NCI-H345 treated with DMSO at 0.1 percent for 48 hours (cell line): ENCODE measurements around the gene YIPF3.
"Not testable (repeated sequence)": the region's sequence is repeated elsewhere in the genome, so short reads cannot be mapped to it uniquely, and the experiment has no call there.

Source experiments
- DNase-seq: peaks from one replicate; lab custom pipeline; 2025; ENCODE audit not compliant: unreplicated experiment; lab: John Stamatoyannopoulos, UW

The YIPF3 gene

DNA sequence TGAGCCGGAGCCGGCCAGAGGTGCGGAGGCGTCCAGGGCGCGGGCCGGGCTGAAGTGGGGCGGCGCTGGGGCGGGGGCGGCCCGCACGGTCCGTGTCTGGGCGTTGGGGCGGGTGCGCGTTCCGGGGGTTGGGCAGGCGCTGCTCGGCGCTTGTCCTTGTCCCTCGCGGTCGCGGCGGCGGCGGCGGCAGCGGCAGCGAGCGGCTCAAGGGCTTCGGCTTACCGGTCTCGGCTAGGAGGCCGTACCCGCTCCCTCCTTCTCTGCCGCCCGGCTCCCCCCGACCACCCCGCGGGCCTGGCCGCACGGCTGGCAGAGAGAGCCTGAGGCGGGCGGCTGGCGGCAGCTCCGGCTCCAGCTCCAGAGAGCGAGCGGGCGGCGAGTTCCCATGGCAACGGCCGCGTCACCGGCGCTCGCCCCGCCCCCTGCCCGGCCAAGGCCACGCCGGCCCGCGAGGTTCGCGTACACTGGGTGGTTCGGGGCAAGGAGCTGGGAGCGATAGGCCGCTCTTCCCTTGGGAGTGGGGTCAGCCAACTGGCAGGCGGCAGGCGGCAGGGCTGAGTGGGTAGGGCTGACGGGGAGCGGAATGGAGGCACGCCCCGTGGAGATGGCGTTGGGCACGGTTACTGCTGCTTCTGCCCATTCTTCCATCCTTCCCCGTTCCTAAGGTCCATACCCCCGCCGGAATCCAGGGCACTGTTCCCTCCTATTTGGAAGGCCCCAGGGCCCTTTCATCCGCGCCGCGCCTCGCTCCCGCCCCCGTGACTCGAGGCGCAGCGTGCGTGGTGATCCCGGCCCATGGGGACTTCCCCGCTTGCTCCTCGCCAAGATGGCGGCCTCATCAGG is 6.5 kb downstream of the YIPF3 start, which contains the start of gene LRRC73:
Gene LRRC73 (minus strand): TSS at position 363 of the 843 bp plus-strand sequence. CDS start 561 bp downstream, outside the sequence.
- DNase-seq = peak; percentile 73

DNA sequence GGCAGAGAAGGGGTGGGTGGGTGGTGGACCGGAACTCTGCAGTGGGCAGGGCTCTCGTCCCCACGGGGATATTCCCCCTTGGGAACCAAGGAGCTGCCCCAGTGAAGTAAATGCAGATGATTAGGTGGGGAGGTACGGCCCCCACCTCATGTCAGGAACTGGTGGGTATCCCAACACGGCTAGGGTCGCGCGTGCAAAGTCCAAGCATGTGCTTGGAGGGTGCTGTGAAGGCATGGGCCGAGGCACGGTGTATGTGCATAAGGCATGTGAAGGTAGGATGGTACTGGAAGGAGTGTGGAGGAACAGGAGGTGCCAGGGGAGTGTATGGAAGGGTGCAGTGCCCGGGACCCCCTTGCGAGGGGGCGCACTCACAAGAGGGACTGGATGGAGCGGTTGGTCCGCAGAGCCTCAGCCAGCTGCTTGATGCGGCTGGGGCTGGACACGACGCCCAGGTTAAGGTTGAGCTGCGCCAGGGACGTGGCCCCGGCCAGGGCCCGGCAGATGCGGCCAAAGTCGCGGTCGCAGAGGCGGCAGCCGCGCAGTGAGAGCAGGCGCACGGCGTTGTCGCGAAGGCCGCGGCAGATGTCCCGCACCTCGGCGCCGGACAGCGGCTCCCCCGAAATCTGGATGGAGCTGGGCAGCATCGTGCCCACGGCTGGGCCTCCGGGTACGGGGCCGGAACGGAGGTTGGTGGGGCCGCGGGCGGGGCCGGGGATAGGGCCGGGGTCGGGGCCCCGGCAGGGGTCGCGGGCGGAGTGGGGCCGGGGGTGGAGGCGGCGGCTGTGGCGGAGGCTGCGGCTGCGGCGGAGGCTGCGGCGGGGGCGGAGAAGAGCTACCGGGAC is 7.4 kb downstream of the YIPF3 start:
- no peak for DNase-seq

- no peak for DNase-seq
Observed at GRCh38 chr6:43508481-43509141, 8.1 kb downstream of the YIPF3 start.

DNA sequence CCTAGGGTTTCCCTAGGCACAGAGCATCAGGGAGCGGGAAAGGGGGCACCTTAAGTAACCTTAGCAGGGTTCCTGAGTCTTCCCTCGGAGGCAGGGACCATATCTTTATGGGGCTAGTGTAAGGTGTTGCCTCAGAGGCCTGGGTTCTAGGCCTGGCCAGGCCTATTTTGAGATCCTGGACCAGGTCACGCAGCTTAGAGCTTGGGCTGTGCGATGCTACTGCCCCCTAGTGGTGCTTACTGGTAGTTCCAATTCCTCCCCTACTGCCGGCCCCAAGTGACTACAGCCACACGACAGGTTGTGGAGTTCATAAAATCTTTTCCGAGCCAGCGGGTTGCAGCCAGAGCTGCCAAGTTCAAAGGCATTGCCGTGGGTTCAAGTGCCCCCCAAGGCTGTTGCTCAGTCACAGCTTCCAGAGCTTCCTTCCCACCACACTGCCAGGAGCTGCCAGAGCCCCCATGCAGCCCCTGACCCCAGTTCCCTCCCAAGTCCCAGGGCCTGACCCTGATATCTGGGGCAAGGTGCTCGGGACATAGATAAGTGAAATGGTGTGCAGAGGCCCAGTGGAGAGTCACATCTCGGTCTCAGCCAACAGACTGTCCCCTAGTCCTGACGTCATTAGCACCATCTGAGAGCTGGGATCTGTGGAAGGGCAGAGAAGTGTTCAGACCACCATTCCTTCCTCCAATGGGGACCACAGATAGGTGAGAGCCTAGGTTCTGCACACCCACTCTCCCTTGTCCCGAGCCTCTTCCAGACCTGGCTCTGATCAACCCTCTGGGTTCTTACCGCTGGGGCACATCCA is 9.9 kb downstream of the YIPF3 start:
- peak; percentile 50 for DNase-seq

DNA sequence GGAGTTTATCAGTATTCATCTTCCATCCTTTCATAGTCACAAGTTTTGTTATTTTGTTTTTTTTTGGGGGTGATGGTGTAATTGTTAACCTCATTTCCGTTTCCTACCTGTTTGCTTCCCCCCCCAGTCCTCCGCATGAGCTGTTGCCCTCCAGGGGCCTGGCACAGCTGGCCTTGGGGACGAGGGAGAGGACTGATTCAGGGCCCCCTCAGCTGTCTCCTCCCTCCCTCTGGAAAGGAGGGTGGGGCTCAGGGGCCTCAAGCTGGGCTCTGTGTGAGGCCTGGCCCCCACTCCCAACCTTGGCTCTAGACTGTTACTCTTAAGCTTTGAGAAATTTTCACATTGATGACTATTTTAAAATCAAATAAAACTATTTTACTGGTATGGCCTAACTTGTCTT is 10.6 kb downstream of the YIPF3 start:
- no peak for DNase-seq

DNA sequence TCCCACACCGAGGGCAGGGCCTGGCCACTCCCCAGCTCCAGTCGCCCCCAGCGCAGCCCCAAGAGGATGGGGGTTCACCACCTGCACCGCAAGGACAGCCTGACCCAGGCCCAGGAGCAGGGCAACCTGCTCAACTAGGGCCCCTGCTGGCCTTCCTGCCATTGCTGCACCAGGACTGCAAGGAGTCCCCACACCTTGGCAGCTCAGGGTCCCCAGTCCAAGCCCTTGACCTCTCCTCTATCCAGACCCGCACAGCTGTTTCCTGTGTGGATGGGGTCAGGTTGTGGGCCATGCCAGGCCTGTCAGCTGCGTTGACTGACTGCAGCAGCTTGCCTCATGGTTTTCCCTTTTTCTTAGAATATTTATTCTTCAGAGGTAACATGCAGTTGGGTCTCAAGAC is 11.0 kb downstream of the YIPF3 start:
- DNase-seq = no peak

- DNase-seq = no peak
Observed at GRCh38 chr6:43504756-43505593, 11.8 kb downstream of the YIPF3 start.

- no peak for DNase-seq
Observed at GRCh38 chr6:43503443-43503842, 13.3 kb downstream of the YIPF3 start.

DNA sequence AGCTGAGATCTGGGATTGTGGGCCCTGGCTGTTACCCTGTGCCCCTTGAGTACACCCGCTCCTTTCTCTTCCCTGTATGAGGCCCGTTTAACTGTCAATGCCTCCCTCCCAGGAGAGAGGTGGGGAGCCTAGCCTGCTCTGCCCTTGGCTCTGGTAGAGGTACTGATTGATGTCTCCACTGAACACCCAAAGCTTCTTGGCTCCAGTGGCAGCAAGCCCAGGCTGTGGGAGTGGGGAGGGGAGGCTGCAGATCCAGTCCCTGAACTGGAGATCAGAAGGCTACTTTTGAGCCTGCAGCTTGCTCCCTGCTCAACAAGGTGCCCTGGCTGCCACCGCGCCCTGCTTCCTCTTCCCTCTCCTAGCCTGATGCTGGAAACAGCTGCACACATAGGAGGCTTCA is 14.1 kb downstream of the YIPF3 start:
- no peak for DNase-seq

GRCh38 chr6:43500921-43501320 is 15.8 kb downstream of the YIPF3 start:
- no peak for DNase-seq

- DNase-seq = no peak
Observed at GRCh38 chr6:43499028-43499815, 17.5 kb downstream of the YIPF3 start.

- not testable (repeated sequence) for DNase-seq
Observed at GRCh38 chr6:43498291-43498690, 18.4 kb downstream of the YIPF3 start.

- DNase-seq = no peak
Observed at GRCh38 chr6:43497689-43498088, 19.0 kb downstream of the YIPF3 start.

- DNase-seq = no peak
Observed at GRCh38 chr6:43497129-43497396, 19.7 kb downstream of the YIPF3 start.

DNA sequence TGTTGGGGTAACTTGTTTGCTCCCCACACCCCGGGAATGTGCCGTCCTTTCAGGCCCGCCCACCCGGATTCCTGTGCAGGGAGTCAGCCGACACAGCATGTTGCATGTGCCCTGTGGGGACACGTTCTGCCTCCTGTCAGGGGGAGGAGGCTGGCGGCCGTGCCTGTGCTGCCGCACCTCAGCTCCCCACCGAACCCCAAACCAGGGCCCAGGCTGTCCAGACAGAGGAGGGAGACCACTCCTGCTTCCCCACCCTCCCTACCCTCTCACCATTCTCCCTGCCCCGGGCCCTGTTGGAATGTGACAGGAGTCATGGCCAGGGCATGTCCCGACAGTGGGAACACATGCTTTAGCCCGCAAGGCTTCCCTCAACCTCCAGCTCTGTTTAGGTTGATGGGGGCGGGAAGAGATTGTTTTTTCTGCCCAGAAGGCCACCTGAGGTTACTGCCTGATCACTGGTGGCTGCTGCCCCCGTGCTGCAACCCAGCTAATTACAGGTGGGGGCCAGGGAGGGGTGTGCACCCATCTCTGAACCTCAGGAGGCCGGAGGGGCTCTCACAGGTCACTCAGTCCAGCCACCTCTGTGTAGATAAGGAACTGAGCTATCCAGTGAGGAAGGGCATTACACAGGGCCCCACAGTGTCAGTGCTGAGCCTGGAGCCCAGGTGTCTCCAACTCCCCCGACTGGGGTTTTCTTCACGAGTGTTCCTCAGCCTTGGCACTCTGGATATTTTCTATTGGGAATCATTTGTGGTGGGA is 20.2 kb downstream of the YIPF3 start:
- DNase-seq = no peak

GRCh38 chr6:43495409-43495941 is 21.3 kb downstream of the YIPF3 start:
- DNase-seq = no peak

DNA sequence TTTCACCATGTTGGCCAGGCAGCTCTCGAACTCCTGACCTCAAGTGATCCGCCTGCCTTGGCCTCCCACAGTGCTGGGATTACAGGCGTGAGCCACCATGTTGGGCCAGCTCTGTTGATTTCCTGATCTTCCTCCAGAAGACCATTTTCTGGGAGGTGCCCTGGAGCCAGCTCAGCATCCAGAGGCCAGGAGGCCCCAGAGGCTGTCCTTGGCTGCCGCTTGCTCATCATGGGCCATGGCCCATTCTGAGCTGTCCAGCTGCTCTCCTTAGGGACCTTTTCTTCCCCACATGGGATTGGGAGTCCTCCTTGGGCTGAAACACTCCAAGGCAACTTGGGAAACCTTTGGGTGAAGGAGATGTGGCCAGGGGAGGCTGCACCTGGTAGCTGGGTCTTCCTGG is 22.0 kb downstream of the YIPF3 start:
- DNase-seq = no peak

GRCh38 chr6:43494321-43494720 is 22.4 kb downstream of the YIPF3 start:
- no peak for DNase-seq
